Measurements from ENCODE around the gene AGAP3. TPM values are rescaled to one million over a fixed set of nuclear protein-coding genes. Genes with fewer than 3 reads are reported as not detected.

Gene AGAP3
- total RNA-seq, 1 donor from 2014 or later: 7.4 TPM

DNA sequence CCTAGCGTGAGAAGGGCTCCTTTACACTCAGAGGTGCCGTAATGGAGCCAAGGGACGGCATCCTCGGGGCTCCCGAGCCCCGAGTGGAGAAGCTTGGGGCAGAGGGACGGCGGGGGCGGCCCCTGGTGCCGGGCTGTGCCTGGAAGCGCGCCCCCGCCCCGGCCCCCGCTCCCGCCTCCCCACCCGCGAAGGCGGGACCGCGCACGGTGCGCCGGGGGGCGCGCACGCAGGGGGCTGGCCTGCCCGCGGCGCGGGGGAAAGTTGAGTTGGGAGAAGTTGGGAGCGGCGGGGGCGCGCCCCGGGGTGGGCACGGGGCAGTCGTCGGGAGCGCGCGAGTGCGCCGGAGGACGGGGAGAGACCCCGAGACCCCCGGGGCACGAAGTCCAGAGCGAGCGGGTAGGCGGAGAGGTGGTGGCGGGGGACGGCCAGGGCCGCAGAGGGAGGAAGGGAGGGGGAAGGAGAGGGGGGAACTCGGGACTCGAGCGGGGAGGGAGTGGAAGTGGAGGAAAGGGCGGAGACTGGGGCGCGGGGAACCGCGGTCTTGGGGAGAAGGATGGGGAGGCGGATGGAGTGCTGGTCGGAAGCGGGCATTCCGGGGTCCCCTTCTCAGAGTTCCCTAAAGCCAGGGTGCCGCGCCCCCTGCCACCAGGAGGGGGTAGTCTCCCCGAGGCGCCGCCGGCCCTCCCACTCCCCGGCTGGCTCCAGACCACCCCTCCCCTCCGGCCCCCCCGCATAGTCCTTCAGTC is 26.7 kb upstream of the AGAP3 start, which contains the start of gene SLC4A2:
Gene SLC4A2 (plus strand): TSS at position 223 of the 746 bp plus-strand sequence. CDS start 2,399 bp downstream, outside the sequence.
- ChIA-PET POLR2A (interaction anchor here (1.3 to 3.2 kb wide), 3 partner anchors 21 to 31 kb away, joined by 7 to 19 read pairs (median 14); partner anchors contain the start of genes ABCB8, FASTK and TMUB1), CTCF (interaction anchor here (0.7 kb wide), 1 partner anchor 29 kb away, joined by 3 read pairs; no protein-coding TSS in a partner anchor)
- ATAC-seq (ENCODE audit: low read depth) (peak; percentile 26), DNase-seq (peak; percentile 89)
- Mint-ChIP-seq H3K27me3 (no peaks in the 10 kb centered on the region), H3K27ac (peak within 1 kb of the TSS; percentile 89), H3K4me3 (peak within 1 kb of the TSS; percentile 92), H3K36me3 (ENCODE audit: low read depth) (peaks cover 14% of the 10 kb centered on the region), H3K9me3 (no peaks in the 10 kb centered on the region), H3K4me1 (peaks cover 36% of the 10 kb centered on the region)
- TF ChIP-seq, protein P1, sequence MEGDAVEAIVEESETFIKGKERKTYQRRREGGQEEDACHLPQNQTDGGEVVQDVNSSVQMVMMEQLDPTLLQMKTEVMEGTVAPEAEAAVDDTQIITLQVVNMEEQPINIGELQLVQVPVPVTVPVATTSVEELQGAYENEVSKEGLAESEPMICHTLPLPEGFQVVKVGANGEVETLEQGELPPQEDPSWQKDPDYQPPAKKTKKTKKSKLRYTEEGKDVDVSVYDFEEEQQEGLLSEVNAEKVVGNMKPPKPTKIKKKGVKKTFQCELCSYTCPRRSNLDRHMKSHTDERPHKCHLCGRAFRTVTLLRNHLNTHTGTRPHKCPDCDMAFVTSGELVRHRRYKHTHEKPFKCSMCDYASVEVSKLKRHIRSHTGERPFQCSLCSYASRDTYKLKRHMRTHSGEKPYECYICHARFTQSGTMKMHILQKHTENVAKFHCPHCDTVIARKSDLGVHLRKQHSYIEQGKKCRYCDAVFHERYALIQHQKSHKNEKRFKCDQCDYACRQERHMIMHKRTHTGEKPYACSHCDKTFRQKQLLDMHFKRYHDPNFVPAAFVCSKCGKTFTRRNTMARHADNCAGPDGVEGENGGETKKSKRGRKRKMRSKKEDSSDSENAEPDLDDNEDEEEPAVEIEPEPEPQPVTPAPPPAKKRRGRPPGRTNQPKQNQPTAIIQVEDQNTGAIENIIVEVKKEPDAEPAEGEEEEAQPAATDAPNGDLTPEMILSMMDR (IDR thresholded peaks at IDR 0.05): no peak
- intact Hi-C loops (cut with micrococcal nuclease): loop anchor here (1.0 to 10.0 kb wide), 9 partner anchors 41 to 1225 kb away; partner anchors contain the start of genes NUB1, REPIN1 and ZNF862

DNA sequence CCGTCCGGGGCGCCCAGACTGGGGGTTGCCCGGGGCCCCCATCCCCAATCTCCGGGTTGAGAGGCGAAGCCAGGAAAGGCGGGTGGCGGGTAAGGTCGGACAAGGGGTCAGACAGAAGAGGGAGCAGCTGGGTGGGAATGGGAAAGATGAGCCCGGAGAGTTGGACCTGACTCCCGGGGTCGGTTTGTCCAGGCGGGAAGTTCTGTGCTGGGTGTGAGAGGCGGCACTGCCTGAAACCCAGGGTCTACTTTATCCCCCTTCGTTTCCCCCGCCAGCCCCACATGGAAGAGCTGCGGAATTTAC is 26.2 kb upstream of the AGAP3 start:
- POLR2A ChIA-PET: interaction anchor here (2.6 to 3.2 kb wide), 2 partner anchors 20 to 32 kb away, joined by 14 to 19 read pairs; partner anchors contain the start of genes ABCB8 and FASTK
- Mint-ChIP-seq H3K36me3 (ENCODE audit: low read depth) (peaks cover 18% of the 10 kb centered on the region), H3K4me3 (peak overlapping the region; percentile 92), H3K27me3 (no peaks in the 10 kb centered on the region), H3K9me3 (no peaks in the 10 kb centered on the region), H3K27ac (peak overlapping the region; percentile 41), H3K4me1 (peaks cover 36% of the 10 kb centered on the region)
- CTCF ChIA-PET: interaction anchor here (0.7 kb wide), 1 partner anchor 28 kb away, joined by 3 read pairs; no protein-coding TSS in a partner anchor
- DNase-seq (no peak), ATAC-seq (ENCODE audit: low read depth) (no peak)
- intact Hi-C loops (cut with micrococcal nuclease): no loop called here
- TF ChIP-seq, protein P1 (IDR thresholded peaks at IDR 0.05): no peak

DNA sequence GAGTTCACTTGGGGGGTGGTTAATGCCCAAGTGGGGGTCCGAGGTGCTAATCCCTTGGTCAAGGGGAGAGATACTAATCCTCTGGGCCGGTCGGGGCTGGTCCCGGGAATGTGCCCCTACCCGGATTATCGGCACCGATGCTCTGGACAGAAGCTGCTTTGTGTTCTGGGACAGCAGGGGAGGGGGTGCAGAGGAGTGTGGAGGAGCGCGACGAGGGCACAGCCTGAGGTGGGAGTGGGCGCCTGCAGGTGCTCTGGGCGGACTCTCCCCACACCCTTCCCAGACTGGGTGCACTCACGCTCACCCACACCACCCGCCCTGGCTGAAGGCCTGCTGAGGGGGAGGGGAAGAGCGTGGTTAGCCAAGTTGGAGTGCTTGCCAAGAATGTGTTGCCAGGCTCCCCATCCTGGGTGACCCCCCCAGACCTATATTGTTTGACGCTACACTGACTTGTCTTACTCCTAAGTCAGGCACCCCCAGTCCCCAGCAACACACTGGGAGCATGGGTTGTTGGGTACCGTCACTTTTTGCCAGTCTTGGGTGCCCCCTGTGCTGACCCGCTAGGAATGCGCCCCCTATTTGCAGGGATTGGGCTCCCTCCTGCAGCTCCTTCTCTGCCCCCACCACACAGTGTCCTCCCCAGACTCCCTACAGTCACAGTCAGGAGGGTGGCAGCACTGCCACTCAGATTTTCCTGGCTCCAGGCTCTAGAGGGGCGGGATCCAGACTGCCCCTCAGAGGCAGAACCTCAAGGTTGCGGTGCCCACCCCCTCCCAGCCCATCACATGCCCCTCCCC is 25.7 kb upstream of the AGAP3 start:
- TF ChIP-seq, protein P1 (IDR thresholded peaks at IDR 0.05): no peak
- POLR2A ChIA-PET: interaction anchor here (0.6 to 3.2 kb wide), 4 partner anchors 16 to 32 kb away, joined by 3 to 19 read pairs (median 8); partner anchors contain the start of genes ABCB8 and FASTK
- Mint-ChIP-seq H3K9me3 (no peaks in the 10 kb centered on the region), H3K27ac (no peak overlapping the region), H3K36me3 (ENCODE audit: low read depth) (peaks cover 23% of the 10 kb centered on the region), H3K4me3 (peak overlapping the region; percentile 92), H3K27me3 (no peaks in the 10 kb centered on the region), H3K4me1 (peaks cover 36% of the 10 kb centered on the region)
- ATAC-seq (ENCODE audit: low read depth): no peak
- no peak for DNase-seq
- CTCF ChIA-PET: interaction anchor here (0.7 kb wide), 1 partner anchor 28 kb away, joined by 3 read pairs; no protein-coding TSS in a partner anchor
- intact Hi-C loops (cut with micrococcal nuclease): no loop called here

DNA sequence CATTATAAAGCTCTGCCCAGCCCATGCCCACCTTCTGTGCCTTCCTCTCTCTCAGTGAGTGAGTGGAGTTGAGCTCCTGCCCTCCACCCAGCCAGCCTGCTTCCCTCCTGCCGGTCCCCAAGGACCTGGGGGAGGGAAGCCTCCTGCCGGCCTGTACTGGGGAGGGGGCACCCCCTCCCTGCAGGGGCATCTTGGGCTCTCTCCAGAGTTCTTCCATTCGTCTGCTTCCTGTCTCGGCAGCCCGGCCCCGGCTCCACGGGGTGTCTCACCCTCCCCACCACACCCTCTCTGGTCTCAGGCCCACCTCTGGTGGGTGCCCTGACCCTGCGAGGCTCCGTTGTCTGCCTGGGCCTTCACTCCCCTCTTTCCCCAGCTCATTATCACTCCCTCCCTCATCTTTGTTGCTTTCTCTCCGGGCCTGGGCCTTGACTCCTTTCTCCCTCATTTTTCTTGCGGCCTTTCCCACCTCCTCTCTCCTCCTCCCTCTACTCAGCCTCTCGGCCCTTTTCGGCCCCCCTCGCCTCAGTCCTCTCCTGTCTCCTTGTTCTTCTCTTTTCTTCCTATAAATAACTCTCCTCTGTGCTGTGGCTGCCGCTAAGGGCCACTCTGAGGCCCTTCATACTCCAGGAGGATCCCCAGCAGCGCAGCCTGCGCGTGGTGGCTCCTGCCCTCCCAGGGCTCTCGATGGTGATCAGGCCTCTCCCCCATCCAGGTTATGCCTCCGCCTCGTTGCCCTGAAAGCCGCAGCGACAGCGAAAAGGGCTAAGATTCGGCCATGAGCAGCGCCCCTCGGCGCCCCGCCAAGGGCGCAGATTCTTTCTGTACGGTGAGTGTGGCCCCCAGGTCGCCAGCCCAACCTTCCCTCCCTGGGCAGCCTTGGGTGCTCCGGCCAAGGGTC is 24.8 kb upstream of the AGAP3 start:
- peaks cover 36% of the 10 kb centered on the region for H3K4me1 Mint-ChIP-seq
- H3K27me3 Mint-ChIP-seq: no peaks in the 10 kb centered on the region
- no peak for DNase-seq
- H3K27ac Mint-ChIP-seq: no peak overlapping the region
- intact Hi-C loops (cut with micrococcal nuclease): no loop called here
- TF ChIP-seq, protein P1 (IDR thresholded peaks at IDR 0.05): no peak
- ATAC-seq (ENCODE audit: low read depth): no peak
- no peaks in the 10 kb centered on the region for H3K9me3 Mint-ChIP-seq
- ChIA-PET CTCF (no interaction called here), POLR2A (interaction anchor here (0.6 to 3.2 kb wide), 3 partner anchors 15 to 19 kb away, joined by 3 to 14 read pairs (median 3); partner anchors contain the start of gene FASTK)
- peak overlapping the region; percentile 92 for H3K4me3 Mint-ChIP-seq
- peaks cover 26% of the 10 kb centered on the region for H3K36me3 Mint-ChIP-seq (ENCODE audit: low read depth)

All from activated B cell treated with CpG ODN at 0.5 μM for 24 hours (primary cell).